ENCODE data around the gene FIBP. TPM values are rescaled to one million over a fixed set of nuclear protein-coding genes. Genes with fewer than 3 reads are reported as not detected.
"Not testable (repeated sequence)": the region's sequence is repeated elsewhere in the genome, so short reads cannot be mapped to it uniquely, and the experiment has no call there.

FIBP gene
- total RNA-seq, 1 experiment from 2014 or later = 232 TPM

DNA sequence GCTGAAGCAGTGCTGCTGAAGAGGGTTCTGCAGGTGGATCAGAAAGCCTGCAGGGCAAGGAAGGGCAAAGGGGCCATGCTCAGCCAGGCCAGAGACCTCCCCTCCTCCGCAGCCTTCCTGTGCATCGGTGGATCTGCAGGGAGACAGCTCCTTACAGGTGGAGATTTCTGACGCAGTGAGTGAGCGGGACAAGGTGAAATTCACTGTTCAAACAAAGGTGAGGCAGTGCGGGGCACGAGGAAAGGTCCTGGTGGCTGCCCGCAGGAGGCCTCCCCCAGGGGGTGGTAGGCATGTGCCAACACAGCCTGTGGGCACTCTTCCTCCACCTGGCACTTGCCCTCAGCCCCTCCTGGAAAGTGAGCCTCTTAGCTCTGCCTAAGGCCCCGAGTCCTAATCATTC, 38.9 kb downstream of the FIBP start:
- no peak for DNase-seq (ENCODE audit: low read depth)

DNA sequence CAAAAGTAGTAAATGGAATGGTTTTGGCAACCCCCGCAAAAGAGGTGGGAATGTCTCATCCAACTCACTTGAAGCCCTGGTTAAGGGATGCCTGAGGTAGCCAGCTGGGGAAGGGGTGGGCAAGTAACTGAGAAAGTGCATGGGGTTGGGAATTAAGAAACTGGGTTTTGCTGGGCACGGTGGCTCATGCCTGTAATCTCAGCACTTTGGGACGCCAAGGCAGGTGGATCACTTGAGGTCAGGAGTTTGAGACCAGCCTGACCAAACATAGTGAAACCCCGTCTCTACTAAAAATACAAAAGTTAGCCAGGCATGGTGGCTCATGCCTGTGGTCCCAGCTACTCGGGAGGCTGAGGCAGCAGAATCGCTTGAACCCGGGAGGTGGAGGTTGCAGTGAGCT, 39.6 kb downstream of the FIBP start:
- DNase-seq (ENCODE audit: low read depth) = not testable (repeated sequence)

DNA sequence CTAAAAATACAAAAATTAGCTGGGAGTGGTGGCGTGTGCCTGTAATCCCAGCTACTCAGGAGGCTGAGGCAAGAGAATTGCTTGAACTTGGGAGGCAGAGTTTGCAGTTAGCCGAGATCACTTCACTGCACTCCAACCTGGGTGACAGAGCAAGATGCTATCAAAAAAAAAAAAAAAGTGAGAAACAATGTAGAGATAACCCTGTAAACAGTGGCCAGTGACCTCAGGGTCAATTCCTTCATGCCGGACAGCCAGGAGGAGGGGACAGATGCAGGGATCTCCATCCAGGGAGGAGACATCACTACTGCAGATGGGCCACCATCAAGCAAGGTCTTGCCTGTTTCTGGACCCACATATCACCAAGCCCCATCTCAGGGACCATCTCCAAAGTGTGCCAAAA, 40.5 kb downstream of the FIBP start:
- DNase-seq (ENCODE audit: low read depth) = no peak

DNA sequence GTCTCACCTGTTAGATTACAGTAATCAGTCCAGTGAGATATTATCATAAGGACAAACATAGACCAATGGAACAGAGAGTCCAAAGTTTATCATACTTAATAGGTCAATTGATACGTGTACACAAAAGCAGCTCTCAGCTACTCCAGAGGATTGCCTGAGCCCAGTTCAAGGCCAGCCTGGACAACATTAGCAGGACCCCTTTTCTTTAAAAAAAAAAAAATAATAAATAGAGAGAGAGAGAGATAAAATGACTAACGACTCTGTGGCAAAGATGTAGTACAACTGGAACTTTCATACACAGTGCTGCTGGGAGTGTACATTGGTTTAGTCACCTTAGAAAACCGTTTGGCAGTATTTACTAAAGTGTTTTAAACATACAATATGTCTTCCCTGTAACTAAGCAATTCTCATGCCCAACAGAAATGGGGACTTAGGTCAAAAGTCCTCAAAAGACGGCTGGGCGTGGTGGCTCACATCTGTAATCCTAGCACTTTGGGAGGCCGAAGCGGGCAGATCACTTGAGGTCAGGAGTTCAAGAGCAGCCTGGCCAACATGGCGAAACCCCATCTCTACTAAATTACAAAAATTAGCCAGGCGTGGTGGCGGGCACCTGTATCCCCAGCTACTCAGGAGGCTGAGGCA, 43.9 kb downstream of the FIBP start:
- DNase-seq (ENCODE audit: low read depth) = no peak

DNA sequence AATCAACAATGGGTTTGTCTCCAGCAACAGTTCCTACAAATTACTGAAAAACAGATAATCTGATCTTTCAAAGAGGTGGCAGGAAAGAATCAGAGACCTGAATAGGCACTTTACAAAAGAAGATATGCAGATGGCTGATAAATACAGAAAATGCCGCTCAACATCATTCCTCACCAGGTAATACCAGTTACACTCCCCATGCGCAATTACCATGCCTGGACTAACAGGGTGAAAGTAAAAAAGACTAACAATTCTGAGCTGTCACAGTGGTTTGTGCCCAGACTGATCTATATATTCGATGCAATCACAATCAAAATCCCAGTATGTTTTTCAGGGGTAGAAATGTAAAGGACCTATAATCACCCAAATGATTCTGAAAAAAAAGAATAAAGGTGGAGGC, 44.5 kb downstream of the FIBP start:
- DNase-seq (ENCODE audit: low read depth) = no peak

DNA sequence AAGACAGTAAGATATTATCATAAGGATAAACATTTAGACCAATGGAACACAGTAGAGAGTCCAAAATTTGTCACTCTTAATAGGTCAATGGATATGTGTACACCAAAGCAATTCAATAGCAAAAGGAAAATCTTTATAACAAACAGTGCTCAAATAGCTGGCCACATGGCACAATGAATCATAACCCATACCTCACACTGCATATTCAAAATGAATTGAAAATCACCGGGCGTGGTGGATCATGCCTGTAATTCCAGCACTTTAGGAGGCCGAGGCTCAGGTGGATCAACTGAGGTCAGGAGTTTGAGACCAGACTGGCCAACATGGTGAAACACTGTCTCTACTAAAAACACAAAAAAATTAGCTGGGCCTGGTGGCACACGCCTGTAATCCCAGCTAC, 46.1 kb downstream of the FIBP start:
- DNase-seq (ENCODE audit: low read depth) = no peak

DNA sequence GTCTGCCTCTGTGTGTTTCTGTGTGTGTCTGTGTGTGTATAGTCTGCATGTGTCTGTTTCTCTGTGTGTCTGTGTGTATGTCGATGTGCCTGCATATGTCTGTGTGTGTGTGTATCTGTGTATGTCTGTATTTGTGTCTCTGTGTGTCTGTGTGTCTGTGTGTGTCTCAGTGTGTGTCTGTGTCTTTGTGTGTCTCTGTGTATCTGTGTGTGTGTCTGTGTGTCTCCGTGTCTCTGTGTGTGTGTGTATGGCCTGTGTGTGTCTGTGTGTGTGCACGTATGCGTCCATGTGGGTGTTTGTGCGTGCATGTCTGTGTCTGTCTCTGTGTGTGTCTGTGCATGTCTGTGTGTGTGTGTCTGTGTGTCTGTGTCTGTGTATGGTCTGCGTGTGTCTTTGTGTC, 54.1 kb downstream of the FIBP start:
- DNase-seq (ENCODE audit: low read depth) = no peak

Other genes starting within 250 kb of the FIBP start
- gene RELA, start 225.6 kb downstream of the FIBP start, total RNA-seq (2014; rRNA removed; shearing (Covaris generic)) = 31.7 and 55.4 TPM in 2 replicates
- gene KAT5, start 176.2 kb downstream of the FIBP start, total RNA-seq (2014; rRNA removed; shearing (Covaris generic)) = 64.0 and 80.6 TPM in 2 replicates
- 29.8 and 39.7 TPM in 2 replicates for gene RNASEH2C, start 167.7 kb downstream of the FIBP start, total RNA-seq (2014; rRNA removed; shearing (Covaris generic))
- 10.3 and 13.6 TPM in 2 replicates for gene AP5B1, start 107.5 kb downstream of the FIBP start, total RNA-seq (2014; rRNA removed; shearing (Covaris generic))
- gene OVOL1, start 101.4 kb downstream of the FIBP start, total RNA-seq (2014; rRNA removed; shearing (Covaris generic)) = not detected in 2 replicates
- gene SNX32, start 54.5 kb downstream of the FIBP start, total RNA-seq (2014; rRNA removed; shearing (Covaris generic)) = not detected in 2 replicates
- 2,329 and 2,647 TPM in 2 replicates for gene CFL1, start 30.3 kb downstream of the FIBP start, total RNA-seq (2014; rRNA removed; shearing (Covaris generic))
- gene MUS81, start 28.0 kb downstream of the FIBP start, total RNA-seq (2014; rRNA removed; shearing (Covaris generic)) = 62.4 and 64.9 TPM in 2 replicates
- 27.9 and 32.0 TPM in 2 replicates for gene EFEMP2, start 15.7 kb downstream of the FIBP start, total RNA-seq (2014; rRNA removed; shearing (Covaris generic))
- 0.24 and 0.57 TPM in 2 replicates for gene CTSW, start 8.6 kb downstream of the FIBP start, total RNA-seq (2014; rRNA removed; shearing (Covaris generic))
- 135 and 146 TPM in 2 replicates for gene CCDC85B, start 2.2 kb upstream of the FIBP start, total RNA-seq (2014; rRNA removed; shearing (Covaris generic))
- 236 and 374 TPM in 2 replicates for gene FOSL1, start 11.9 kb upstream of the FIBP start, total RNA-seq (2014; rRNA removed; shearing (Covaris generic))
- 44.0 and 64.7 TPM in 2 replicates for gene C11orf68, start 30.6 kb upstream of the FIBP start, total RNA-seq (2014; rRNA removed; shearing (Covaris generic))
- 355 and 356 TPM in 2 replicates for gene DRAP1, start 31.0 kb upstream of the FIBP start, total RNA-seq (2014; rRNA removed; shearing (Covaris generic))
- 0.05 TPM in 1 of 2 replicates, not detected in the other for gene TSGA10IP, start 57.0 kb upstream of the FIBP start, total RNA-seq (2014; rRNA removed; shearing (Covaris generic))
- gene SART1, start 73.3 kb upstream of the FIBP start, total RNA-seq (2014; rRNA removed; shearing (Covaris generic)) = 86.4 and 112 TPM in 2 replicates
- gene EIF1AD, start 113.7 kb upstream of the FIBP start, total RNA-seq (2014; rRNA removed; shearing (Covaris generic)) = 45.8 and 57.5 TPM in 2 replicates
- gene BANF1, start 114.0 kb upstream of the FIBP start, total RNA-seq (2014; rRNA removed; shearing (Covaris generic)) = 99.1 and 153 TPM in 2 replicates
- not detected in 2 replicates for gene CST6, start 123.5 kb upstream of the FIBP start, total RNA-seq (2014; rRNA removed; shearing (Covaris generic))
- gene CATSPER1, start 138.0 kb upstream of the FIBP start, total RNA-seq (2014; rRNA removed; shearing (Covaris generic)) = 10.0 and 13.7 TPM in 2 replicates
- not detected in 2 replicates for gene GAL3ST3, start 160.7 kb upstream of the FIBP start, total RNA-seq (2014; rRNA removed; shearing (Covaris generic))
- gene SF3B2, start 163.9 kb upstream of the FIBP start, total RNA-seq (2014; rRNA removed; shearing (Covaris generic)) = 230 and 239 TPM in 2 replicates
- gene PACS1, start 181.8 kb upstream of the FIBP start, total RNA-seq (2014; rRNA removed; shearing (Covaris generic)) = 10.4 and 17.8 TPM in 2 replicates